ENCODE results near the gene GNG12. TPM values are rescaled to one million over a fixed set of nuclear protein-coding genes. Genes with fewer than 3 reads are reported as not detected.

GNG12 gene
- total and polyA plus RNA-seq, 10 donors: 15.2 to 102 (median 76.2) TPM

- DNase-seq: no peak
- intact Hi-C loops (cut with DNase I; ENCODE audit: low total_unique reads): no loop called here
- Histone ChIP-seq H3K4me3 (no peak overlapping the region), H3K36me3 (no peaks in the 10 kb centered on the region), H3K4me1 (no peaks in the 10 kb centered on the region), H3K27me3 (replicated peaks in 1 of 7) (no peaks in the 10 kb centered on the region), H3K9me3 (no peaks in the 10 kb centered on the region), H3K27ac (no peak overlapping the region)
- TF ChIP-seq POLR2A (IDR thresholded peaks at IDR 0.05) (no peak), POLR2AphosphoS5 (IDR thresholded peaks at IDR 0.05) (no peak)
- TF ChIP-seq, protein P1, sequence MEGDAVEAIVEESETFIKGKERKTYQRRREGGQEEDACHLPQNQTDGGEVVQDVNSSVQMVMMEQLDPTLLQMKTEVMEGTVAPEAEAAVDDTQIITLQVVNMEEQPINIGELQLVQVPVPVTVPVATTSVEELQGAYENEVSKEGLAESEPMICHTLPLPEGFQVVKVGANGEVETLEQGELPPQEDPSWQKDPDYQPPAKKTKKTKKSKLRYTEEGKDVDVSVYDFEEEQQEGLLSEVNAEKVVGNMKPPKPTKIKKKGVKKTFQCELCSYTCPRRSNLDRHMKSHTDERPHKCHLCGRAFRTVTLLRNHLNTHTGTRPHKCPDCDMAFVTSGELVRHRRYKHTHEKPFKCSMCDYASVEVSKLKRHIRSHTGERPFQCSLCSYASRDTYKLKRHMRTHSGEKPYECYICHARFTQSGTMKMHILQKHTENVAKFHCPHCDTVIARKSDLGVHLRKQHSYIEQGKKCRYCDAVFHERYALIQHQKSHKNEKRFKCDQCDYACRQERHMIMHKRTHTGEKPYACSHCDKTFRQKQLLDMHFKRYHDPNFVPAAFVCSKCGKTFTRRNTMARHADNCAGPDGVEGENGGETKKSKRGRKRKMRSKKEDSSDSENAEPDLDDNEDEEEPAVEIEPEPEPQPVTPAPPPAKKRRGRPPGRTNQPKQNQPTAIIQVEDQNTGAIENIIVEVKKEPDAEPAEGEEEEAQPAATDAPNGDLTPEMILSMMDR (IDR thresholded peaks at IDR 0.05 in 8 of 11, conservative IDR thresholded peaks at IDR 0.05 in 3 of 11): no peak
Observed at GRCh38 chr1:67653304-67653703, 180.0 kb downstream of the GNG12 start.

DNA sequence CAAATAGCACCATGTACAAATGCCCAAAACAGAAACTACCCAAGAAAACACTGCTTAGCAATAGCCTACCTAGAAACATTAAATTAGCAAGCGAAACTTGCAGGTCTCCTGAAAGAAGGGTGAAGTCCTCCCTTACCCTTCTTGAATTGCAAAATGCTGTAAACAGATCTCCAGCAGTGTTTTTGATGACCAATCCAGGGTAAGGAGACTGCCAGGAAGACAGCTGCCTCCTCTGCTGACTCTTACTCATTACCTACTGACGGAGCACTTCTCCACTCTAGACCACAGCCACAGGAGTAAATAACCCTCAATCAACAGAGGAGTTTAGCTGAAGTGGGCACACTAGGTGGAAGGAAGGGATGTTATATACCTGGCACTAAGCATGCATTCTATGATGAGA is 180.5 kb downstream of the GNG12 start:
- Histone ChIP-seq H3K36me3 (no peaks in the 10 kb centered on the region), H3K9me3 (no peaks in the 10 kb centered on the region), H3K27ac (no peak overlapping the region), H3K27me3 (replicated peaks in 1 of 7) (no peaks in the 10 kb centered on the region), H3K4me3 (no peak overlapping the region), H3K4me1 (no peaks in the 10 kb centered on the region)
- WGBS, 5 donors: 53 to 75% (median 67%) methylated on average over 2 of the region's 2 CpGs
- TF ChIP-seq POLR2A (IDR thresholded peaks at IDR 0.05) (no peak), POLR2AphosphoS5 (IDR thresholded peaks at IDR 0.05) (no peak)
- TF ChIP-seq, protein P1 (IDR thresholded peaks at IDR 0.05 in 8 of 11, conservative IDR thresholded peaks at IDR 0.05 in 3 of 11): no peak
- intact Hi-C loops (cut with DNase I; ENCODE audit: low total_unique reads): no loop called here
- DNase-seq: no peak

Small RNA genes within 50 kb of the gene (small RNA-seq; reads per million reads assigned to genes)
- 0 reads per million in 4 donors for gene RN7SL392P
- 0 reads per million in 4 donors for gene RNU7-80P

Other genes with a start within 250 kb of the GNG12 start
- 10 to 100 TPM; 19.7 to 63.7 (median 31.7) TPM for gene GADD45A, start 148.3 kb downstream of the GNG12 start, total RNA-seq
- 10 to 100 TPM; 17.5 to 19.9 (median 18.9) TPM for gene GADD45A, start 148.3 kb downstream of the GNG12 start, polyA plus RNA-seq
- gene DIRAS3, start 217.2 kb upstream of the GNG12 start, total RNA-seq: 1 to 10 TPM in 6 of 7 donors, under 1 TPM in 1; 0.92 to 2.0 (median 1.4) TPM
- gene DIRAS3, start 217.2 kb upstream of the GNG12 start, polyA plus RNA-seq: 1 to 10 TPM; 1.0 to 3.0 (median 1.9) TPM